ENCODE data around the gene PRDM8.

- TF ChIP-seq SP2 (IDR thresholded peaks at IDR 0.05; ENCODE audit: low read length) (no peak), SP4 (IDR thresholded peaks at IDR 0.05; ENCODE audit: low read length) (no peak), CTCF (IDR thresholded peaks at IDR 0.05; ENCODE audit: control extremely low read depth in 1 of 3, insufficient read depth in 1 of 3, low read depth in 1 of 3, low read length in 3 of 3) (no peak), TAF1 (IDR thresholded peaks at IDR 0.05; ENCODE audit: low read depth, low read length) (no peak), EP300 (IDR thresholded peaks at IDR 0.05; ENCODE audit: borderline replicate concordance in 1 of 2, low read depth in 2 of 2, low read length in 2 of 2) (no peak), POLR2A (IDR thresholded peaks at IDR 0.05; ENCODE audit: control extremely low read depth in 1 of 2, low read depth in 2 of 2, low read length in 2 of 2) (no peak), ZNF274 (IDR thresholded peaks at IDR 0.05; ENCODE audit: borderline replicate concordance, extremely low read depth, low read length) (no peak), MAX (IDR thresholded peaks at IDR 0.05) (no peak)
These were observed 40.9 kb upstream of the PRDM8 start for GRCh38 chr4:80156410-80156809.

All from H1 (cell line).